Measurements from ENCODE around the gene RBM5. TPM values are rescaled to one million over a fixed set of nuclear protein-coding genes. Genes with fewer than 3 reads are reported as not detected.

The RBM5 gene
- total RNA-seq, 4 donors from 2014 or later: 41.1 to 108 (median 48.2) TPM

DNA sequence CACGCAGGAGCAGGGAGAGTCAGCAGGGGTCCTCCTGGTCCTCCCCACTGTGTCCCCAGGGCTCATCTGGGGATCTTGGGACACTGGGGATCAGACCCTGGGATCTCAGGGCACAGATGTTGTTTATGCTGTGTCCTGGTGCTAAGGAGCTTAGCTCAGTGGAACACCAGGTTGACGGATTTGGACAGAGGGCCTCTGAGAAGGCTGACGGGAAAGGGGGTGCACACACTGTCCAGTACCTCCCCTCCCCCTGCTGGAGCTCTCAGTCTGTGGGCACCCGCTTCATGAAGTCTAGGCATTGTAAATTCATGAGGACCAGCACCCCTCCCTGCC, 44.5 kb downstream of the RBM5 start:
- peaks cover 7 to 12% of the 10 kb centered on the region in 2 donors for H3K4me1 ChIP-seq
- intact Hi-C loops (cut with DNase I; ENCODE audit: low total_unique reads) (no loop called here), in situ Hi-C loops (cut with MboI; ENCODE audit: low sequenced_read_pairs in 4 of 4) (no loop called here)

GRCh38 chr3:50134367-50134766, 45.6 kb downstream of the RBM5 start:
- intact Hi-C loops (cut with DNase I; ENCODE audit: low total_unique reads) (no loop called here), in situ Hi-C loops (cut with MboI; ENCODE audit: low sequenced_read_pairs in 4 of 4) (no loop called here)
- Histone ChIP-seq H3K4me3 (no peak overlapping the region), H3K27me3 (no peaks in the 10 kb centered on the region), H3K9me3 (no peaks in the 10 kb centered on the region), H3K4me1 (peaks cover 7 to 12% of the 10 kb centered on the region in 2 donors), H3K36me3 (no peaks in the 10 kb centered on the region), H3K27ac (no peak overlapping the region)
- DNase-seq (no peak), ATAC-seq (no peak)
- TF ChIP-seq POLR2A (IDR thresholded peaks at IDR 0.05) (no peak), CTCF (IDR thresholded peaks at IDR 0.05 in 4 of 5, conservative IDR thresholded peaks at IDR 0.05 in 1 of 5) (no peak)

More for the DNA sequence above, 44.5 kb downstream of the RBM5 start:
- Histone ChIP-seq H3K27ac (no peak overlapping the region), H3K4me3 (no peak overlapping the region), H3K36me3 (no peaks in the 10 kb centered on the region), H3K9me3 (no peaks in the 10 kb centered on the region), H3K27me3 (no peaks in the 10 kb centered on the region)
- ATAC-seq (no peak), DNase-seq (no peak)
- no peak for TF ChIP-seq POLR2A (IDR thresholded peaks at IDR 0.05)
- TF ChIP-seq CTCF (IDR thresholded peaks at IDR 0.05 in 4 of 5, conservative IDR thresholded peaks at IDR 0.05 in 1 of 5): no peak

- TF ChIP-seq POLR2A (IDR thresholded peaks at IDR 0.05): no peak
- TF ChIP-seq CTCF (IDR thresholded peaks at IDR 0.05 in 4 of 5, conservative IDR thresholded peaks at IDR 0.05 in 1 of 5): no peak
- H3K4me1 ChIP-seq: peaks cover 7 to 12% of the 10 kb centered on the region in 2 donors
- H3K9me3 ChIP-seq: no peaks in the 10 kb centered on the region
- no peaks in the 10 kb centered on the region for H3K27me3 ChIP-seq
- DNase-seq (no peak), ATAC-seq (no peak)
- no peaks in the 10 kb centered on the region for H3K36me3 ChIP-seq
- no peak overlapping the region for H3K27ac ChIP-seq
- no peak overlapping the region for H3K4me3 ChIP-seq
- in situ Hi-C loops (cut with MboI; ENCODE audit: low sequenced_read_pairs in 4 of 4) (no loop called here), intact Hi-C loops (cut with DNase I; ENCODE audit: low total_unique reads) (no loop called here)
Observed at GRCh38 chr3:50135964-50136363, 47.2 kb downstream of the RBM5 start.

DNA sequence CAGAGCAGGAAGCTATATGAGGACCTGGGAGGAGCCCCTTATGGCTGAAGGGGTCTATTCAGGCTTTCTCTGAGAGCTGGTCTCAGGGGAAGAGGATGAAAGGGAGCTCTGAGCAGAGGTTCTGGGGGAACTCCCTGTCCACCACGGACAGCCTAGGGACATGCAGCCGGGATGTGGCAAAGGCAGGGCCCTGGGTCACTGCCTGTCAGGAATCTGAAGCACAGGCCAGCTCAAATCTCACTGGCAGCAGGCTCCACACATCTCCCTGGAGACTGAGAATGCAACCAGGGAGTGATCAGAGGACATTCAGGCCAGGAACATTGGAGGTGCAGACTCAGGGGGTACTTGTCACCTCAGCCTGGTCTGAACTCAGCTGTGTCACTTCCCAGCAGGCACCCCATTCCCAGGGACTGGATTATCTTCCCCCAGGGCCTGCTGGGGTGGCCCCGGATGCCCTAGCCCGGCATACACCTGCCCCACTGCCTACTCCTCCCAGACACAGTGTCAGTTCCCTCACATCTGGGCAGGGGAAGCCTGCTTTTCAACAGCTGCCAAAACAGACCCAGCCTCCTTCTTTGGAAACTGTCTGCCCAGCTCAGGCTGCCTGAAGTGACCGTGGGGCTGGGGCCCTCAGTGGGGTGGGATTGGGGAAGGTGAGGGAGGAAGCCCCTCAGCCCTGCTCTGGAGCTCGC, 48.1 kb downstream of the RBM5 start:
- H3K27me3 ChIP-seq: no peaks in the 10 kb centered on the region
- no peak for TF ChIP-seq CTCF (IDR thresholded peaks at IDR 0.05 in 4 of 5, conservative IDR thresholded peaks at IDR 0.05 in 1 of 5)
- TF ChIP-seq POLR2A (IDR thresholded peaks at IDR 0.05): no peak
- DNase-seq: no peak
- intact Hi-C loops (cut with DNase I; ENCODE audit: low total_unique reads) (no loop called here), in situ Hi-C loops (cut with MboI; ENCODE audit: low sequenced_read_pairs in 4 of 4) (no loop called here)
- no peaks in the 10 kb centered on the region for H3K9me3 ChIP-seq
- peaks cover 7 to 12% of the 10 kb centered on the region in 2 donors for H3K4me1 ChIP-seq
- no peak overlapping the region for H3K4me3 ChIP-seq
- no peaks in the 10 kb centered on the region for H3K36me3 ChIP-seq
- no peak overlapping the region for H3K27ac ChIP-seq
- ATAC-seq: peak; percentile 55 to 60

DNA sequence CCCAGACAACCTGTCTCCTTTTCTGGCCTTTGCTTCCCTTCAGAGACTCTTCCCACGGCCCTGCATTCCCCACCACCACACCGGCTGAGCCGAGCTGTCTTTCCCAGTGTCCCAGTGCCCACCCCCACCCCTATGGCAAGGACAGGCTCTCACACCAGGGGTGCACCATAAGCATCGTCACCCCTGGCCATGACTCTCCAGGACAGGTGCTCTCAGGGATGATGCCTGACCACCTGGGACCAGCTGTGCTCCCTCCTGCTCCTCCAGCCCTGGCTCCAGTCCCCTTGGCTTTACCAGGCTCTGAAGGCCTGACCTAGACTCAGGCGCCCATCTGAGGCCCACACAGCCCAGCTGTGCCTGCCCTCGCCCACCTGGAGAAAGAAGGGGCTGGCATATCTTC, 48.8 kb downstream of the RBM5 start:
- H3K9me3 ChIP-seq: no peaks in the 10 kb centered on the region
- H3K27me3 ChIP-seq: no peaks in the 10 kb centered on the region
- no peak overlapping the region for H3K4me3 ChIP-seq
- H3K27ac ChIP-seq: no peak overlapping the region
- DNase-seq (no peak), ATAC-seq (no peak)
- intact Hi-C loops (cut with DNase I; ENCODE audit: low total_unique reads): no loop called here
- no peaks in the 10 kb centered on the region for H3K36me3 ChIP-seq
- H3K4me1 ChIP-seq: peaks cover 7 to 12% of the 10 kb centered on the region in 2 donors
- in situ Hi-C loops (cut with MboI; ENCODE audit: low sequenced_read_pairs in 4 of 4): no loop called here
- no peak for TF ChIP-seq CTCF (IDR thresholded peaks at IDR 0.05 in 4 of 5, conservative IDR thresholded peaks at IDR 0.05 in 1 of 5)

Measured in gastrocnemius medialis (tissue), 4 donors.